Measurements from ENCODE around the gene ECEL1. TPM values are rescaled to one million over a fixed set of nuclear protein-coding genes. Genes with fewer than 3 reads are reported as not detected.

The ECEL1 gene
- total and polyA plus RNA-seq, 2 of the 4 experiments (the other 2 are of a cell fraction) = not detected

DNA sequence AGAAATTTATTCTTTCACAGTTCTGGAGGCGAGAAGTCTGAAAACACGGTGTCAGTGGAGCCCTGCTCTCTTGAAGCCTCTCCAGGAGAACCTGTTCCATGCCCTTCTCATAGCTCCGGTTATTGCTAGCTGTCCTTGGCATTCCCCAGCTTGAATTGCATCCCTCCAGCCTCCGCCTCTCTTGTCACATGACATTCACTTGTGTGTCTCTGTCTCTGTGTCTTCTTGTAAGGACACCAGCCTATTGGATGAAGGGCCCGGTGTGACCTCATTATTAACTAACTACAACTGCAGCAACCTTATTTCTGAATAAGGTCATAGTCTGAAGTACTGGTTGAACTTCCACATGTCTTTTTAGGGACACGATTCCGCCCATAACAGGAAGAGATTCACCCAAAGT is 28.0 kb upstream of the ECEL1 start:
- no peak overlapping the region for H2BK20ac ChIP-seq (ENCODE audit: low read depth, low read length)
- no peak overlapping the region for H2AK5ac ChIP-seq (ENCODE audit: low read depth, low read length)
- H4K5ac ChIP-seq (ENCODE audit: low read depth, low read length) = no peak overlapping the region
- dilution Hi-C loops (cut with HindIII; ENCODE audit: low sequenced_read_pairs, unreplicated experiment) = no loop called here
- TF ChIP-seq MAZ (IDR thresholded peaks at IDR 0.05; ENCODE audit: borderline replicate concordance, low read depth, low read length) (no peak), FOS (IDR thresholded peaks at IDR 0.05; ENCODE audit: low read depth, low read length) (no peak), MAFK (IDR thresholded peaks at IDR 0.05; ENCODE audit: low read depth, low read length) (no peak), RCOR1 (IDR thresholded peaks at IDR 0.05; ENCODE audit: insufficient replicate concordance, low read length) (no peak), CEBPB (IDR thresholded peaks at IDR 0.05; ENCODE audit: low read depth, low read length) (no peak), CHD1 (IDR thresholded peaks at IDR 0.05; ENCODE audit: low read depth, low read length) (no peak), RFX5 (IDR thresholded peaks at IDR 0.05; ENCODE audit: low read depth, low read length) (no peak), MXI1 (IDR thresholded peaks at IDR 0.05; ENCODE audit: borderline replicate concordance, low read depth, low read length) (no peak)
- no peak overlapping the region for H3K4ac ChIP-seq (ENCODE audit: low read depth, low read length)
- no peak overlapping the region for H3K23ac ChIP-seq (ENCODE audit: low read depth, low read length)
- H2BK120ac ChIP-seq (ENCODE audit: low read depth, low read length) = no peak overlapping the region
- no peak overlapping the region for H3K9ac ChIP-seq (ENCODE audit: low read depth, low read length)
- H3K4me2 ChIP-seq (ENCODE audit: low read depth, low read length) = no peak overlapping the region
- no peaks in the 10 kb centered on the region for H3K4me1 ChIP-seq (ENCODE audit: control insufficient read depth, insufficient read depth, low read length)
- no peaks in the 10 kb centered on the region for H4K20me1 ChIP-seq (ENCODE audit: insufficient read depth, low read length)
- no peak overlapping the region for H3K27ac ChIP-seq (ENCODE audit: insufficient read depth, low read length)
- CTCF ChIA-PET = no interaction called here
- intact Hi-C loops (cut with micrococcal nuclease) = no loop called here
- H2BK5ac ChIP-seq (ENCODE audit: low read depth, low read length, poor library complexity, severe bottlenecking) = no peak overlapping the region
- ATAC-seq (ENCODE audit: low read depth) (no peak), DNase-seq (no peak)
- H3K27me3 ChIP-seq (ENCODE audit: control insufficient read depth, insufficient read depth, low read length) = peaks cover 56% of the 10 kb centered on the region
- no peak overlapping the region for H2AFZ ChIP-seq (replicated peaks; ENCODE audit: low read length, poor library complexity)
- H4K8ac ChIP-seq (ENCODE audit: low read depth in 2 of 2, low read length in 2 of 2) = no peak overlapping the region
- H3K79me1 ChIP-seq (ENCODE audit: low read depth in 1 of 2, low read length in 2 of 2) = no peaks in the 10 kb centered on the region
- no TSS peak for BruUV-seq (replicated peaks)
- 67% methylated on average over 3 of the region's 7 CpGs; no CpG with 5 or more reads in 1 of the 2 experiments for WGBS, 2 experiments (ENCODE audit: extremely low coverage in 2 of 2, insufficient read length in 1 of 2)
- POLR2A ChIA-PET (ENCODE audit: unreplicated experiment) = no interaction called here
- no peaks in the 10 kb centered on the region for H3K9me1 ChIP-seq (ENCODE audit: insufficient read depth, low read length)
- no peak overlapping the region for H3K56ac ChIP-seq (ENCODE audit: extremely low read depth, insufficient read depth, low read length)
- H2BK15ac ChIP-seq (ENCODE audit: low read depth, low read length) = no peak overlapping the region
- H3K9me3 ChIP-seq (ENCODE audit: control insufficient read depth, insufficient read depth, low read length) = no peaks in the 10 kb centered on the region
- H4K91ac ChIP-seq (ENCODE audit: insufficient read depth, low read depth, low read length) = no peak overlapping the region
- no peak overlapping the region for H3K18ac ChIP-seq (ENCODE audit: low read depth, low read length)
- H2AK9ac ChIP-seq (replicated peaks; ENCODE audit: low read depth, low read length, poor library complexity) = no peak overlapping the region
- no peaks in the 10 kb centered on the region for H3K36me3 ChIP-seq (ENCODE audit: control insufficient read depth, insufficient read depth, low read length)
- no peak overlapping the region for H3K4me3 ChIP-seq (ENCODE audit: insufficient read depth, low read depth, low read length)
- in situ Hi-C loops (cut with MboI; ENCODE audit: low sequenced_read_pairs) = no loop called here
- H3K14ac ChIP-seq (replicated peaks; ENCODE audit: low read depth, low read length) = no peak overlapping the region
